Muscle layer of colon (tissue), 2 donors: ENCODE measurements around the gene PXDN.
"Not testable (repeated sequence)": the region's sequence is repeated elsewhere in the genome, so short reads cannot be mapped to it uniquely, and the experiment has no call there.

Experiments
- H3K27ac ChIP-seq: one replicate; pipeline ENCODE4 v1.7.0; 2013; ENCODE audit warnings: low read depth, mild to moderate bottlenecking, low read length, moderate library complexity
- H3K27me3 ChIP-seq, 2 donors: one replicate each; pipeline ENCODE4 v1.7.0; 2013; ENCODE audit warnings: low read length in 2 of 2, mild to moderate bottlenecking in 2 of 2; ENCODE audit not compliant: insufficient read depth in 2 of 2, control insufficient read depth in 1 of 2
- H3K36me3 ChIP-seq: one replicate; pipeline ENCODE4 v1.7.0; 2013; ENCODE audit warnings: mild to moderate bottlenecking, low read length; ENCODE audit not compliant: insufficient read depth
- H3K4me1 ChIP-seq: one replicate; pipeline ENCODE4 v1.7.0; 2013; ENCODE audit warnings: mild to moderate bottlenecking, low read length; ENCODE audit not compliant: insufficient read depth
- H3K4me3 ChIP-seq, 2 donors: one replicate each; pipeline ENCODE4 v1.7.0; 2013; ENCODE audit warnings: low read length in 2 of 2, low read depth in 1 of 2, mild to moderate bottlenecking in 1 of 2, moderate library complexity in 1 of 2
- H3K9ac ChIP-seq: one replicate; pipeline ENCODE4 v1.7.0; 2013; ENCODE audit warnings: low read length
- H3K9me3 ChIP-seq: one replicate; pipeline ENCODE4 v1.7.0; 2013; ENCODE audit warnings: mild to moderate bottlenecking, low read length
- donor health status: abdominal sarcoma.
- donor health status: Adenocarcinoma of cecum.

The PXDN gene

DNA sequence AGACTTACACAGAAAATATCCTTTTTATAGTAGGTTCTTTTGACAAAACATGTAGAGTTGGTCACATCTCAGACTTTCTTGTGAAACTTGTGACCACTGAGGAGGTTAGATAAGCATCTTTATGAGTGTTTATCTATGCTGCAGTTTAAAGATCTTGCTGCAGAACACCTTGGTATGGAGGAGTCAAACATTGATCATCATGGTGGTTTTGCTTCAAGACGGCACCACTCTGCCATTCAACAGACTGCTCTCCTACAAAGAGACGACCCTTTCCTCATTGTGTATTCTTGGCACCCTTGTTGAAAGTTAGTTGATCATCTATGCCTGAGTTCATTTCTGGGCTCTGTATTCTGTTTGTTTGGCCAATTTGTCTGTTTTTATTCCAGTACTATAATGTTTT, 20.0 kb downstream of the PXDN start:
- peaks cover 37% of the 10 kb centered on the region for H3K4me1 ChIP-seq
- not testable (repeated sequence) for H3K9ac ChIP-seq, H3K4me3 ChIP-seq, H3K36me3 ChIP-seq, H3K27me3 ChIP-seq, H3K27ac ChIP-seq, H3K9me3 ChIP-seq

DNA sequence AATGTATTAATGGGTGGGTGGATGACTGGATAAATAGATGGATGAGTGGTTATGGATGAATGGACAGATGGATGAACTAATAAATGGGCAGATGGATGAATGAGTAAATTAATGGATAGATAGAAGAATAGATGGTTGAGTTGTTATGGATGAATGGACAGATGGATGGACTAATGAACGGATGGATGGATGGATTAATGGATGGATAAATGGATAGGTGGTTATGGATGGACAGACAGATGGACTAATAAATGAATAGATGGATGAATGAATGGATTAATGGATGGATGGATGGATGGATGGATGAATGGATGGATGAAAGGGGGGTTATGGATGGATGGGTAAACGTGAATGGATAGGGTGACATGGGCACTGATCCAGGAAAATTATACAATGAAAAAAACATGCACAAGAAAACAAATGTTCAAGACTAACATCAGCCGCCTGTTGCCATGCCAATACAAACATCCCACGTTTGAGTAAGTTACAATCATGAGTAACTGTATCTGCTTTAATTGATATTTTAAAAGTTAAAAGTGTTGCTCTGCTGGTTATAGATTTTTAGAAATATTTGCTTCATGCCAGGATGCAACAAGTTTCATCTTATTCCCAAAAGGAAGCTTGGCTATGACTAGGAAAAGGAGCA, 20.8 kb downstream of the PXDN start:
- Histone ChIP-seq H3K9ac (no peak overlapping the region), H3K4me1 (peaks cover 28% of the 10 kb centered on the region), H3K27me3 (no peaks in the 10 kb centered on the region), H3K4me3 (no peak overlapping the region), H3K36me3 (no peaks in the 10 kb centered on the region), H3K9me3 (no peaks in the 10 kb centered on the region), H3K27ac (no peak overlapping the region)

DNA sequence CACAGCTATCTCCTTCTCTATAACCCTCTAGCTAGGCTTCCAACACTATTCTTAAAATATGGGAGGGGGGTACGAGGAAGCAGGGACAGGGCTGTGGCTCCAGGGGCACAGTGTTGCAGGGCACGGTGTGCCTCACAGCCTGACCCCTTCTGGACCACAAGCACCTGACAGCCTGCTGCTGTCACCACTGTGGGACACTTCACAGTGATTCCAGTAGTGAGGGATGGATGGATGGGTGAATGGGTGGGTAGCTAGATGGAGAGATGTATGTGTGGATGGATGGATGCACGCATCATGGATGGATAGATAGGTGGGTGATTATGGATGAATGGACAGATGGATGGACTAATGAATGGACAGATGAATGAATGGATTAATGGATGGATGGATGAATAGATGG, 21.6 kb downstream of the PXDN start:
- Histone ChIP-seq H3K4me1 (peaks cover 20% of the 10 kb centered on the region), H3K9me3 (no peaks in the 10 kb centered on the region), H3K36me3 (no peaks in the 10 kb centered on the region), H3K27me3 (no peaks in the 10 kb centered on the region), H3K27ac (no peak overlapping the region), H3K4me3 (no peak overlapping the region), H3K9ac (no peak overlapping the region)

DNA sequence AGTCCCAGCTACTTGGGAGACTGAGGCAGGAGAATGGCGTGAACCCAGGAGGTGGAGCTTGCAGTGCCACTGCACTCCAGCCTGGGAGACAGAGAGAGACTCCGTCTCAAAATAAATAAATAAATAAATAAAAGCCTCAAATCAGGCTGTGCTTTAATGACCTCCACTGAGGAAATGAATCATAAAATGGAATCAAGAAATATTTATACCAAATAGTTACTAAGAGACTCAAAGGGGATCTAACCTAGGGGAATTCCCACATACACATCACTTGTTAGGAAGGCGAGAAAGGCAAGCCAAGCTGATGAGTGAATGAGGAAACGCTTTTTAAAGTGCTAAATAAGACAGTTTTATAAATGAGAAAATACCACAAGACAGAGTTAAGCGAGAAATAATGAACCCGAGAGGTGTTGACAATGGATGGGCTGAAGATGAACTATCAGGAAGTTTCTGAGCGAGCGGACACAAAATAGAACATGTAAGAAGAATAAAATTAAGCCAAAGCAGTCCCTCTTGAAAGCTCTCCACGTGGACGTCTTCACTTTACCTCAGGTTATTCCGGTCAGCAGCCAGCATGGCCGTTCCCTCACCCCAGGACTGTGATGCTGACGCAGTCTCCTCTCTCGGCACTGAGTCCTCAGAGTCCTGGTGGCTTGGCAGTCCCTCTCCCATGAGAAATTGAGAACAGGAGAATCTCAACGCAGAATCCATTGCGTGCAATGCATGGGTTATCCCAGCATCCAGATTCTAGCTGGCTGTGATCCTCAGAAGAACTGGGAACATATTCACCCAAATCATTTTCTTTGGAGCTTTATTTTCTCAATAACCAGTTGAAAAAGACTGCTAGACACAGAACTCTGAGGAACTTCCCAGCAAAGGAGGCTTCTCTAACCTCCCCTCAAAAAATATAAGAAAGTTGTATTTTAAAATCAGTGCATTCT, 22.3 kb downstream of the PXDN start:
- H3K9me3 ChIP-seq: no peaks in the 10 kb centered on the region
- H3K9ac ChIP-seq: no peak overlapping the region
- no peak overlapping the region for H3K4me3 ChIP-seq
- H3K27me3 ChIP-seq: no peaks in the 10 kb centered on the region
- H3K4me1 ChIP-seq: peaks cover 28% of the 10 kb centered on the region
- H3K36me3 ChIP-seq: no peaks in the 10 kb centered on the region
- H3K27ac ChIP-seq: peak overlapping the region; percentile 23

DNA sequence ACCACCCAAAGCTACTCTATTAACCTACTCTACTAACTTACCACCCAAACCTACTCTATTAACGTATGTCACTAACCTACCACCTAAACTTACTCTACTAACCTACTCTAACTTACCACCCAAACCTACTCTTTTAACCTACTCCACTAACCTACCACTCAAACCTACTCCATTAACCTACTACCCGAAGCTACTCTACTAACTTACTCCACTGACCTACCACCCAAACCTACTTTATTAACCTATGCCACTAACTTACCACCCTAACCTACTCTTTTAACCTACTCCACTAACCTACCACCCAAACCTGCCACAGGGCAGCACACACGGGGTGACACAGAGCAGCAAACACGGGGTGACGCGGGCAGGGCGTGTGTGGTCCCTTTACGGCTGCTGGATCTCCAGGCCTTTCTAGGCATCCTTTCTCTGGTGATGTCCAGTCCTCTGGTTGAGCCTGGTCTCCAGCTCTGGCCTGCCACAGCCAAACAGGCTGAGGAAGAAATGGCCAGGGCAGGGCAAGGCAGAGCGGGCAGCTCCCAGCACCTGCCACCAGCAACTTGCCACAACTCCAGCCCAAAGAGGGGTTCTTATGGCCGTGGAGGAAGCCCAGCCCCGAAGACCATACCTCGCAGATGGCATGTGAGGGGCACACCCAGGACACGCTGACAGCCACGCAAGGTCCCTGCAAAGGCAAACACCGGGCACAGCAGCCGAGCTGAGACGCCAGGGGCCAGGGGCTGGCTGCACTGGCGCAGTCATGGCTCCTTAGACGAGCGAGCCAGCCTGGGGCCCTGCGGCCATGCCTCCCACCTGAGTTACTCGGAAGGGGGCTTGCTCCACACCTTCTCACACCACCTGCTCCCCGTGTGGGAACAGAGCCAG, 25.7 kb downstream of the PXDN start:
- H3K27me3 ChIP-seq: no peaks in the 10 kb centered on the region
- H3K4me1 ChIP-seq: peaks cover 54% of the 10 kb centered on the region
- H3K9ac ChIP-seq: no peak overlapping the region
- H3K9me3 ChIP-seq: no peaks in the 10 kb centered on the region
- H3K27ac ChIP-seq: peak overlapping the region; percentile 12
- no peaks in the 10 kb centered on the region for H3K36me3 ChIP-seq
- no peak overlapping the region for H3K4me3 ChIP-seq

DNA sequence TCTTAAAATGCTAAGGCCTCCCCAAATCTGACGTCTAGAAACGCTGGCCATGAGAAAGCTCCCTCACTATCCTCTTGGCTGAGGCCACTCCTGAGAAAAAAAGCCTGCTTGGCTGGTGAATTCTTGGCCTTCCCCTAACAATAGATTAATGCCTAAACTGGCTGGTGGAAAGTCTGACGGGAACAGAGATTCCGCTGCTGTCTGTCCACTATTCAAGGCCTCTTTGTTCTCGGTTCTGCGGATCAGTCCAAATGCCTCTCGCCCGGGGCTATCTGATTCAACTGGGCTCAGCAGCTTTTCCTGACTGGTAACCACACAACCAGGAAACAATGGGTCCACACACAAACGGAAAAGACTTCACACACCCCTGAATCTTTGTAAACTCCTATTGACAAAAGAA, 27.2 kb downstream of the PXDN start:
- H3K9me3 ChIP-seq: no peaks in the 10 kb centered on the region
- H3K4me1 ChIP-seq: peaks cover 53% of the 10 kb centered on the region
- H3K9ac ChIP-seq: no peak overlapping the region
- H3K4me3 ChIP-seq: no peak overlapping the region
- no peaks in the 10 kb centered on the region for H3K36me3 ChIP-seq
- no peaks in the 10 kb centered on the region for H3K27me3 ChIP-seq
- peak overlapping the region; percentile 28 for H3K27ac ChIP-seq

DNA sequence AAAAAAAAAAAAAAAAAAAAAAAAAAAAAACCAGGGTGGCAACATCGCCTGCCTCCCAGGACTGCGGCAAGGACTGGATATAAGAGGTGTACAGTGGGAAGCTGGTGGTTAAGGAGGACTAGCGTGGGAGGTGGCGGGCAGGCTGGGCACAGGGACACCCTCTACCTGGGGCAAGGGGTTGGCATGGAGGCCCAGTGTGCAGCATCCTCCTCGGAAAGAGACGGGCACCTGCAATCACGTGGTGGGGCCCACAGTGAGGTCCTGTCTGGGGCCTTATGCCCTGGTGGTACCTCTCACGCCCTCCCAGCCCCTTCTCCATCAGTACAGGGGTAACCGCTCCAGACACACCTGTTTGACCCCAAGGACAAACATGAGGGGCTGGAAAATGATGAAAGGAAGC, 27.9 kb downstream of the PXDN start:
- no peaks in the 10 kb centered on the region for H3K36me3 ChIP-seq
- peaks cover 57% of the 10 kb centered on the region for H3K4me1 ChIP-seq
- H3K9me3 ChIP-seq: no peaks in the 10 kb centered on the region
- H3K4me3 ChIP-seq: no peak overlapping the region
- H3K27ac ChIP-seq: no peak overlapping the region
- no peaks in the 10 kb centered on the region for H3K27me3 ChIP-seq
- H3K9ac ChIP-seq: no peak overlapping the region

DNA sequence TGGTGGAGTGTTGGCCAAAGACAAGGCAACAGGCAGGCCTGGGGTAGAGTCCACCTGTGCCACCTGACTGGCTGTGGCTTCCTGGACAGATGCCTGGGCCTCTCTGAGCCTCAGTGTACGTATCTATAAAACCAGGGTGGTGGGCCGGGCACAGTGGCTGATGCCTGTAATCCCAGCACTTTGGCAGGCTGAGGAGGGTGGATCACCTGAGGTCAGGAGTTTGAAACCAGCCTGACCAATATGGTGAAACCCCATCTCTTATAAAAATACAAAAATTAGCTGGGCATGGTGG, 28.4 kb downstream of the PXDN start:
- H3K9me3 ChIP-seq, H3K9ac ChIP-seq, H3K4me3 ChIP-seq, H3K27me3 ChIP-seq, H3K36me3 ChIP-seq, H3K27ac ChIP-seq: not testable (repeated sequence)
- H3K4me1 ChIP-seq: peaks cover 53% of the 10 kb centered on the region

DNA sequence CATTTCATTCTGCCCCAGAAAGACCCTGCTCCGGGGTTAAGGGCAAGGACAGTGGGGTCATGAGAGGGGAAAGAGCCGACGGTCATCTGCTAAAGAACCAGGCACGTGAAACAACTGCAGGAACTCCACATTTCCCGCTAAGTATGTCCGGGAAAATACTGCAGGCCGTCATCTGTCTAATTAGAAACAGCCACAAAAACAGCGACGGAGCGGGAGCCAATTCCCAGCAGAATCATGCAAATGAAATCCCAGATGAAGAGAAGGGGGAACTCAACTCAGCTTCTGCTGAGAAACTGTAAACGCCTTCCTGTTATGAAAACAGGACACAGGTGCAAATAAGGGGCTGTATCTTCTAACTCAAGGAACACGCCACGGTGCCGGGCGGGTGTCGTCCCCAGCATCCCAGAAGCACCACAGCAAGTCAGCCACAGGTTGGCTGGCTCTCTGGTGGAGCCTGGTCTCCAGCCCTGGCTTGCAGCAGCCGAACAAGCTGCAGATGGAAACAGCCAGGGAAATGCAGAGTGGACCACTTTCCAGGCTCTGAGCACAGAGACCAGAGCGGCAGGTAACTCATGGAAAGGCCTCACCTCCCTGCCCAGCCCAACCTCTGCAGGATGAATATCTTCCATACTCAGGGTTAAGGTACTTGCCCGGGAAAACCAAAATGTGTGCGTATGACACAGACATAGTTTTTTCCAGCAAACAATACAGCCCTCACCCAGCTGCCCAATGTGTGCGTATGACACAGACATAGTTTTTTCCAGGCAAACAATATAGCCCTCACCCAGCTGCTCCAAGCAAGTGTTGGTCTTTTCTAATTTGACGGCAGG, 28.9 kb downstream of the PXDN start:
- Histone ChIP-seq H3K9me3 (no peaks in the 10 kb centered on the region), H3K36me3 (no peaks in the 10 kb centered on the region), H3K4me3 (no peak overlapping the region), H3K27ac (no peak overlapping the region), H3K27me3 (no peaks in the 10 kb centered on the region), H3K4me1 (peaks cover 48% of the 10 kb centered on the region), H3K9ac (no peak overlapping the region)

DNA sequence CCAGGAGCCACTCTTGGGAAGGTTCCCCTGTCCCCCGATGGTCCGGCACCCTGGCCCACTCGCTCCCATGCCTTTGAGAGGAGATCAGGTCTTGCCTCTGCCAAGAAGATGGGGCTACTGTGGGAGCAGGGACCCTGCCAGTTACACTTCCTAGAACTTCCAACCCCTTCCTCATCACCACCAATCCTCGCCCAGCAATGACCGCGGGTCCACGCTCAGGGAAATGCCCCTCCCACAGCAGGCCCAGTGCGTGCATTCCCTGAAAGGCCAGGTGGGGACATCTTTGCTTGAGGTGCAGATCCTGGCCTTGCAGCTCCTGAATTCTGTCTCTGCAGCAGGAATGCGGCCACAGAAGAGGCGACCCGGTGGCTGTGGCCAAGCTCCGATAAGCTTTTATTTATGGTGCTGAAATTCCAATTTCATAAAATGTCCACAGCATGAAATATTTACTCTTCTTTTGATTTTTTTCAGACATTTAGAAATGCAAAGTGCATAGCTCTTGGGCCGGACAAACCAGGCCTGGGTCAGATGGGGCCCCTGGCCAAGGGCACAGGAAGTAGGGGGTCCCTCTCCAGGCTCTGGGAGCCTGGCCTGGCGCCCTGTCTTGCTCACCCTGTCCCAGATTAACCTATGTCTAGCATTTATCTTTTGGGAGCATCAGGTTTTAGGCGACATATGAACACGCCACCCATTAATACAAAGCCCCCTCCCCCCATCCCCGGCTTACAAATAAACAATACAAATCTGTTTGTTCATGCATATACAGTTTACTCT, 29.8 kb downstream of the PXDN start:
- H3K9ac ChIP-seq: no peak overlapping the region

More for the DNA sequence above, 29.8 kb downstream of the PXDN start:
- H3K9me3 ChIP-seq: no peaks in the 10 kb centered on the region
- no peak overlapping the region for H3K27ac ChIP-seq
- H3K27me3 ChIP-seq: no peaks in the 10 kb centered on the region
- H3K36me3 ChIP-seq: no peaks in the 10 kb centered on the region
- H3K4me3 ChIP-seq: no peak overlapping the region
- peaks cover 46% of the 10 kb centered on the region for H3K4me1 ChIP-seq
